Amygdala (tissue), 56 donors: ENCODE measurements around the gene ACTG2.
"Not testable (repeated sequence)": the region's sequence is repeated elsewhere in the genome, so short reads cannot be mapped to it uniquely, and the experiment has no call there.

Experiments
- DNase-seq, 56 donors: peaks; one replicate each; lab custom pipeline; 2025; lab: John Stamatoyannopoulos, UW

ACTG2 gene

DNA sequence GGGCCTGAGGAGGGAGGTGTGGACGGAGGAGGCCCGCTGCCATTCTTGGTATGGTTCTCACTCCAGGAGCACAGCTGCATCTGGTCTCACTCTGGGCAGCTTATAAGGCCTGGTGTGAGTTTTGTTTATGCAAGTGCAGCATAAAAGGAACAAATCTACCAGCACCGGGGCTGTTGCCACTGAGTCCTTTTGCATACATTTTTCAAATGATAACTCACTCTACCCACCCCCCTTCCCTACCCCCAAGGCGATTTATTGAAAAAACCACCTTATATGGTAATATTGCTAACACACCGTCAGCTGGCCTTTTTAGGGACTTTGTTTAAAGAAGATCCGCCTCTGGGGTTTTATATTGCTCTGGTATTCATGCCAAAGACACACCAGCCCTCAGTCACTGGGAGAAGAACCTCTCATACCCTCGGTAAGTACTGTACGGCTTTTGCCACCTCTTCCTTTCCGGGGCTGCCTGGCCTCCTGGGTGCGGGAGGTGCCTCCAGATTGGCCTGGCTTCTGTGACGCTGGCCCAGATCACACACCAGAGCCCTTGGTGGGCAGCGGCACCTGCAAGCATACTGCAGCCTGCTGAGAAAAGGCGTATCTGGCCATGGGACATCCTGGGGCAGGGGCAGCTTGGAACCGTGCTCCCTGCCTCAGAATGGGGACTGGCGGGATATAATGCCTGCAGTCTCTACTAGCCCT is at the start of gene ACTG2:
Gene ACTG2, plus strand, starts transcription at position 378 of the 699 bp plus-strand sequence. CDS start 8,304 bp downstream, outside the sequence.
- DNase-seq, result no peak

- no peak for DNase-seq
Measured at GRCh38 chr2:73844087-73844486, 48.7 kb upstream of the ACTG2 start.

DNA sequence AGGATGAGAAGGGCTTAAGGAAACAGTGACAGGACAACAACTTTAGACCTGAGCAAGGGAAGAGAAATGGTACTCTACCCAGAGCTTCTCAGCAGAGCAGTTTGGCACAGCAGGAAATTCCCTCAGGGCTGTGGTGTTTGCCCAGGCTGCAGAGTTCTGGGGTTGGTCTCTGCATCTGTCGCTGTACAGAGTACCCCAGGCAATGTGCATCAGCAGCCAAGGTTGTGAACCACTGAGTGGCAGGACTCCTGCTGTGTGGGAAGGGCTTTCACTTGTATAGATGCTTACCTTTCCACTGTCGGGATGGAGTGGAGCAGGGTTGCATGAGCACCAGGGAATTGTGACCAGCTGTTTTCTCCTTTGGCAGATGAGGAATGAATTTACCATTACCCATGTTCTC is 42.8 kb upstream of the ACTG2 start:
- no peak for DNase-seq

GRCh38 chr2:73851274-73851673 is 41.5 kb upstream of the ACTG2 start:
- DNase-seq, result no peak

GRCh38 chr2:73852020-73852419 is 40.8 kb upstream of the ACTG2 start:
- DNase-seq, result no peak

GRCh38 chr2:73855526-73855925 is 37.3 kb upstream of the ACTG2 start:
- DNase-seq, result no peak

- DNase-seq, result no peak
Measured at GRCh38 chr2:73856214-73856613, 36.6 kb upstream of the ACTG2 start.

GRCh38 chr2:73859721-73860586 is 32.9 kb upstream of the ACTG2 start:
- DNase-seq, result peak in 2 of 56 donors; percentile 2 to 3

DNA sequence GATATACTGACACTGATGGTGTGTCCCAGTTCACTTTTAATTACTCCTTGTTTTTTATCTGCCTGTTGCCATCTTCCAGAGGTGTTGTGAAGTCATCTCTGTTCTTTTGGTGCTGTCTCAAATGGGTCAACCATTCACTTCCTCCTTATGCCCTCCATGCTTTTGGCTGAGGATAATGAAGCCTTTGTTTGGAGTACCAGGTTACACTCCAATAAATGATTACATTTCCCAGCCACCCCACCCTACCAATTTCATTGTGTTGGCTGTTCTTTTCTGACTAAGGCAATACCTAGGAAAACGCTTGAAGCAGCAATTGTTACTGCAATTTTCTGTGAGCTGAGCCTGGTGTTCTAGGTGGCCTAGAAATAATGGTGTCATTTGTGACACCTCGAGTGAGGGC is 29.8 kb upstream of the ACTG2 start:
- DNase-seq, result no peak

DNA sequence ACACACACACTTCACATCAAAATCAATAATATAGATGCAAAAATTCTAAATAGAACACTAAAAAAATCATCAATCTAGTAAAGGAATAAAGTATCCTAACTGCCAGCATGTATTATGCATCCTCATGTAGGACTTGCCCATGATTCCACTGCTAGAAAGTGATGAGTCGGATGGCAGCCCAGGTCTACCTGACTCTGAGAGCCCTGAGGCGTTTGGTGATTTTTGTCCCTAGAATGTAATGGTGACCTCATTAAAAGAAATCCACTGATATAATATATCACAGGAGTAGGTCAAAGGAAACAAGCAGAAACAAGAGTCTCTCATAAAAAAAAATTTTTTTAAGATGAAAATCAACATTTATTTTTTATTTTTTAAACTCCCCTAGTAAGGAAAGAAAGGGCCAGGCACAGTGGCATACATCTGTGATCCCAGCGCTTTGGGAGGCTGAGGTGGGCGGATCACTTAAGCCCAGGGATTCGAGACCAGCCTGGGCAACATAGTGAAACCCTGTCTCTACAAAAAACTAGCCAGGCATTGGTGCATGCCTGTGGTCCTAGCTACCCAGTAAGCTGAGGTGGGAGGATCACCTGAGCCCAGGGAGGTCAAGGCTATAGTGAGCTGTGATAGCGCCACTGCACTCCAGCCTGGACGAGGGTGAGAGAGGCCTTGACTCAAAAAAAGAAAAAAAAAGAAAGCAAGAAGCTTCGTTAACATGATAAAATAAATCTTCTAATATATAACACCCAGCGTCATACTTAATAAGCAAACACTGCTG is 24.4 kb upstream of the ACTG2 start:
- DNase-seq, result no peak

DNA sequence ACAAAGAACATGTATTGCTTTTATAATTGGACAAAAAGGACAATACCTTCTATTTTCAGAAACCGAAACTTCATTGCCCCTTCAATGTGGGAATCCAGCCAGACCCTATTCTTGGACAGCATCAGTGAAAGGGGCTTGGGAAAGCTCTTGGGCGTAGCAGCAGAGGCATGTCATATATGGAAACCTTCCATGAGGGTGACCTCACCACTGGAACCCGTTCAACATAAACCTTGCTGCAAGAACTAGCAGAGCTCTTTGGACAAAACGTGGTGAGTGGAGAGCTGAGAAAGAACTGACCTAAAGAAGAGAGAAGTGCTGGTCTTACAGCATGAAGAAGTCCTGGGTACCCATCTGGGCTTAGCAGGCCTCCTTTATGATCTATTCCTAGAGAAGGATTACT is 22.7 kb upstream of the ACTG2 start:
- peak in 6 of 56 donors; percentile 7 to 62 (median 17) for DNase-seq

GRCh38 chr2:73877071-73877802 is 15.6 kb upstream of the ACTG2 start:
- no peak for DNase-seq

GRCh38 chr2:73877984-73878383 is 14.8 kb upstream of the ACTG2 start:
- DNase-seq, result not testable (repeated sequence)

DNA sequence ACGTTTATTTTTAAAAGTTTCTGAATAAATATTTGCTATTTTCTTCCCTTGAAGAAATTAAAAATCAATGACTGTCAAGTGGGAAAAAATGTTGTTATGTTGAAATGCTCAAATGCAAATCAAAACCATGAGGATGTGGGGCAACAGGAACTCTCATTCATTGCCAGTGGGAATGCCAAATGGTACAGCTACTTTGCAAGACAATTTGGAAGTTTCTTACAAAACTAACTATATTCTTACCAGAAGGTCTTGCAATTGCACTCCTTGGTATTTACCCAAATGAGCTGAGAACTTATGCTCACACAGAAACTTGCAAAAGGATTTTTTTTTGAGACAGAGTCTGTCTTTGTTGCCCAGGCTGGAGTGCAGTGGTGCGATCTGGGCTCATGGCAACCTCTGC is 7.4 kb upstream of the ACTG2 start:
- DNase-seq, result no peak

DNA sequence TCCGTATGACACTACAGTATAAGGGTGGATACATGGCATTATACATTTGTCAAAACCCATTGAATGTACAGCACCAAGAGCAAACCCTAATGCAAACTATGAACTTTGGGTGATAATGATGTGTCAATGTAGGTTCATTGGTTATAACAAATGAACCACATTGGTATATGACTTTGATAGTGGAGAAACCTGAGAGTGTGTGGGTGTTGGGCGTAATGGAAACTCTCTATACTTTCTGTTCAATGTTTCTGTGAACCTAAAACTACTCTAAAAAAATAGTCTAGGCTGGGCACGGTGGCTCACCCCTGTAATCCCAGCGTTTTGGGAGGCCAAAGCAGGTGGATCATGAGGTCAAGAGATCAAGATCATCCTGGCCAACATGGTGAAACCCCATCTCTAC is 6.5 kb upstream of the ACTG2 start:
- DNase-seq, result no peak

DNA sequence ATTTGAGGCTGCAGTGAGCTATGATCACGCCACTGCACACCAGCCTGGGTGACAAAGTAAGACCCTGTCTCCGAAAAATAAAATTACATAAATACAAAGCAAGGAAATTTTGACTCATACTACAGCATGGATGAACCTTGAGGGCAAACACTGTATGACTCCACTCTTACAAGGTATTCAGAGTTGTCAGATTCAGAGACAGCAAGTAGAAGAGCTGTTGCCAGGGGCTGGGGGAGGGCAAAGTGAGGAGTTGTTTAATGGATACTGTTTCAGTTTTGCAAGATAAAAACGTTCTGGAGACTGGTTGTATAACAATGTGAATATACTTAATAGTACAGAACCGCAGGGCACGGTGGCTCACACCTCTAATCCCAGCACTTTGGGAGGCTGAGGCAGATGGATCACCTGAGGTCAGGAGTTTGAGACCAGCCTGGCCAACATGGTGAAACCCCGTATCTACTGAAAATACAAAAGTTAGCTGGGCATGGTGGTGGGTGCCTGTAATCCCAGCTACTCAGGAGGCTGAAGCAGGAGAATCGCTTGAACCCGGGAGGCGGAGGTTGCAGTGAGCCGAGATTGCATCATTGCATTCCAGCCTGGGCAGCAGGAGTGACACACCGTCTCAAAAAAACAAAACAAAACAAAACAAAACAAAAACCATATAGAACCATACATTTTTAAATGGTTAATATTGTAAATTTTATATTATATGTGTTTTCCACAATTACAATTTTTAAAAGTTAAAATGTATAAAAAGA is 5.0 kb upstream of the ACTG2 start:
- DNase-seq, result not testable (repeated sequence)

DNA sequence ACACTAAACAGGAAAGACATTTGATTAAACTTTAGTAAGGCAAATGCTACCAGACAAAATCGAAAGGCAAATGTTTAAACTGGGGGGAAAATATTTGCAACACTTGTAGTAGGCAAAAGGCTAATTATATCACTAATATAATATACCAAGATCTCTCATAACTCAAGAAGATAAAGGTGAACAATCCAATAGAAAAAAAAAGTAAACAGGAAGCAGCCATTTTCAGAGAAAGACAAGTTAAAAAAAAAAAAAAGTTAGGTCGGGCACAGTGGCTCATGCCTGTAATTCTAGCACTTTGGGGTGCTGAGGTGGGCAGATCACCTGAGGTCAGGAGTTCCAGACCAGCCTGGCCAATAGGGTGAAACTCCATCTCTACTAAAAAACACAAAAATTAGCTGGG is 4.4 kb upstream of the ACTG2 start:
- DNase-seq, result no peak

GRCh38 chr2:73889206-73889605 is 3.6 kb upstream of the ACTG2 start:
- no peak for DNase-seq

DNA sequence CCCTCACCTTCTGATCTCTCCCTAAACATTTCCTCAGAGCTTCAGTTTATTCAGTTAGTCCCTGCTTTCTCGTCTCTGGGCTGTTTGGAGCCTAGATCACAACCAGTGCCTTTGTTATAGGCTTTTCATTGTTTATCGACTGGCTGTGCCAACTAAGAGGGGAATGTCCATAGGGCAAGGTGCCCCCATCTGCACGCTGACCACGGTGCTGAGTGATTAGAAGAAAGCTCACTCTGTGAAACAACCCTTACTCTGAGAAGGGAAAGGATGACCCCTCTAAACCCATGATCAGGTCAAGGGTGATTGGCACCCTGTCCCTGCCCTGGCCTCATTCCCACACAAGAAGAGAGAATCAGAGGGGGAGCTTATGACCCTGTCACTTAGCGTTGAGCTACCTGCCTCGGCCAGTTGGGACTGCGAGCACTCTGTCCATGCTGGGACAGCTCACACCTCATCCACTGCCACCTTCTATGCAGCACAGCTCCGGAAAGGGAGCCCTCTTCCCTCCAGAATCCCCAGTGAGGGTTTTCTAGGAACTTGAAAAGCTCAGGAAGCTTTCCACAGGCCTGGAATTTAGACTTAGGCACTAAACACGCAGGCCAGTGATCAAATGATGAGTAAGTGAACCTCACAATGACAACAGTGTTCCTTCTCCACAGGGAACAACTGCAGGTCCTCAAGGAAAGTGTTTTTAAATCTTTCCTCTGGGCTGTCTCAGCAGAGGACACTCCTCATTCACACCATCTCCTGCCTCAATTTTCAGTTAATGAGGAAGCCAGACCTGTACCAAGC is 2.3 kb upstream of the ACTG2 start:
- no peak for DNase-seq
